Retinal pigment epithelial cell (primary cell): Measurements from ENCODE around the gene CUL4A.
"Not testable (repeated sequence)": the region's sequence is repeated elsewhere in the genome, so short reads cannot be mapped to it uniquely, and the experiment has no call there.

Source experiments
- DNase-seq: peaks from one replicate; pipeline ENCODE4 v3.0.0-alpha.2; 2010; ENCODE audit warnings: low read depth
- H3K4me3 ChIP-seq: 2 replicates; pipeline ENCODE4 v1.5.1; 2011; ENCODE audit warnings: mild to moderate bottlenecking, low read length, control low read depth, moderate library complexity
- TF ChIP-seq, protein P1 (sequence below): conservative IDR thresholded peaks from 2 replicates; pipeline ENCODE4 v1.5.1; 2011; ENCODE audit warnings: low read depth, low read length, control low read depth, inconsistent platforms

CUL4A gene

DNA sequence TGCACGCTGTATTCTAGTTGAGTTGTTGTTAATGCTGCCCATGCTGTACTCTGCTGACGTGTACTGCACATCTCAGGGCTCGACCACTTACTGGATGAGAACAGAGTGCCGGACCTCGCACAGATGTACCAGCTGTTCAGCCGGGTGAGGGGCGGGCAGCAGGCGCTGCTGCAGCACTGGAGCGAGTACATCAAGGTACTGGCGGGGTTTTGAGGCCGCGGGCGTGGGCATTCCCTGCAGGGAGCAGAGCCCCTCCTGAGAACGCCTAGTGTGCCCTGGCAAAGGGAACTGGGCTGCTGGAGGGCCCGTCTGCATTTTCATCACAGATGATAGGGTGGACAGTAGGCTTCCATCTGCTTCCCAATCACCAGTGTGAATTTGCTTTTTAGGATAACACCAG, 29.9 kb downstream of the CUL4A start:
- no peak overlapping the region for H3K4me3 ChIP-seq
- DNase-seq: no peak

DNA sequence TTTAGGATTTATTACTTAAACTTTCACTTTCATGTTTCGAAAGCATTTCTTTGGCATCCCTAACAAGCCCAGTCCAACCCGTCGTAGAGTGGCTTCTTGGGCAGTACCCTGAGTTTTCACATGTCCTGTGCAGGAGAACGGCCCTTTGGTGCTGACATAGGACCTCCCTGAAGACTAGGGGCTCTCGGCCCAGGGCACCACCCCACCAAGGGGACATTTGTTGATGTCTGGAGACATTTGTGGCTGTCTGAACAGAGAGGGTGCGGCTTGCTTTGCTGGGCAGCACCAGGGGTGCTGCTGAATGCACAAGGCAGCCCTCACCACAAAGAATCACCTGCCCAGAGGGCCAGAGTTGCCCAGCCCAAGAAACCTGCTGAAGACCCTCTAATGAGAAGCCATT, 30.6 kb downstream of the CUL4A start:
- TF ChIP-seq, protein P1, sequence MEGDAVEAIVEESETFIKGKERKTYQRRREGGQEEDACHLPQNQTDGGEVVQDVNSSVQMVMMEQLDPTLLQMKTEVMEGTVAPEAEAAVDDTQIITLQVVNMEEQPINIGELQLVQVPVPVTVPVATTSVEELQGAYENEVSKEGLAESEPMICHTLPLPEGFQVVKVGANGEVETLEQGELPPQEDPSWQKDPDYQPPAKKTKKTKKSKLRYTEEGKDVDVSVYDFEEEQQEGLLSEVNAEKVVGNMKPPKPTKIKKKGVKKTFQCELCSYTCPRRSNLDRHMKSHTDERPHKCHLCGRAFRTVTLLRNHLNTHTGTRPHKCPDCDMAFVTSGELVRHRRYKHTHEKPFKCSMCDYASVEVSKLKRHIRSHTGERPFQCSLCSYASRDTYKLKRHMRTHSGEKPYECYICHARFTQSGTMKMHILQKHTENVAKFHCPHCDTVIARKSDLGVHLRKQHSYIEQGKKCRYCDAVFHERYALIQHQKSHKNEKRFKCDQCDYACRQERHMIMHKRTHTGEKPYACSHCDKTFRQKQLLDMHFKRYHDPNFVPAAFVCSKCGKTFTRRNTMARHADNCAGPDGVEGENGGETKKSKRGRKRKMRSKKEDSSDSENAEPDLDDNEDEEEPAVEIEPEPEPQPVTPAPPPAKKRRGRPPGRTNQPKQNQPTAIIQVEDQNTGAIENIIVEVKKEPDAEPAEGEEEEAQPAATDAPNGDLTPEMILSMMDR: no peak
- DNase-seq: no peak
- H3K4me3 ChIP-seq: no peak overlapping the region

More for the DNA sequence above, 29.9 kb downstream of the CUL4A start:
- TF ChIP-seq, protein P1: no peak

DNA sequence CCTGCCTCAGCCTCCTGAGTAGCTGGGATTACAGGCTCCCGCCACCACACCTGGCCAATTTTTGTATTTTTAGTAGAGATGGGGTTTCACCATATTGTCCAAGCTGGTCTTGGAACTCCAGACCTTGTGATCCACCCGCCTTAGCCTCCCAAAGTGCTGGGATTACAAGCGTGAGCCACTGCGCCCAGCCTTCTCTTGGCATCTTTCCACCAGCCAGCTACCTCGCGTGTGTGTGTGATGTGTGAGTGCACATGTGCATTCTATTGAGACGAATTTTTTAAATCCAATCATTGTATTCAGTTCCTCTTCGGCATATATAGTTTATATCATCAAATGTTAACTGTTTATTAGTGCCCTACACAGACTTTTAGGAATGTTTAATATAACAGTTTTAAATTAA, 32.2 kb downstream of the CUL4A start:
- not testable (repeated sequence) for DNase-seq, H3K4me3 ChIP-seq

DNA sequence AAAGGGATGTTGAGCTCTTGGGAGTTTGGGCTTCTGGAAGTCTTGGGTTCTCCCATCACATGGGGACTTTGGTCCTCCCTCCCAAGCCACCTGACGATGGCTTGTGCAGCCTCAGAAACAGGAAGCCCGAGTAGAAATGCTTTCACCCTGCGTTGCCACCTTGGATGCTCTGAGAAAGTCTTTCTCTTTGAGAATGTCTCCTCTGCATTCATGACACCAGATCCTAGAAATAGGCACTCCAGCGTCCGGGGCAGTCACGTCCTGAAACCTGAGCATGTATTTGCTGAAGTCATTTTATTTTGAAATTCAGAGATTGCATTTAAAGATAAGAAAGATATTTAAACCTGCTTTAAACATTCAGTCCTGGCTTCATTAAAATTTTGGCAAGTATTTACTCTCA, 34.4 kb downstream of the CUL4A start:
- H3K4me3 ChIP-seq: no peak overlapping the region
- TF ChIP-seq, protein P1: no peak
- DNase-seq: no peak

DNA sequence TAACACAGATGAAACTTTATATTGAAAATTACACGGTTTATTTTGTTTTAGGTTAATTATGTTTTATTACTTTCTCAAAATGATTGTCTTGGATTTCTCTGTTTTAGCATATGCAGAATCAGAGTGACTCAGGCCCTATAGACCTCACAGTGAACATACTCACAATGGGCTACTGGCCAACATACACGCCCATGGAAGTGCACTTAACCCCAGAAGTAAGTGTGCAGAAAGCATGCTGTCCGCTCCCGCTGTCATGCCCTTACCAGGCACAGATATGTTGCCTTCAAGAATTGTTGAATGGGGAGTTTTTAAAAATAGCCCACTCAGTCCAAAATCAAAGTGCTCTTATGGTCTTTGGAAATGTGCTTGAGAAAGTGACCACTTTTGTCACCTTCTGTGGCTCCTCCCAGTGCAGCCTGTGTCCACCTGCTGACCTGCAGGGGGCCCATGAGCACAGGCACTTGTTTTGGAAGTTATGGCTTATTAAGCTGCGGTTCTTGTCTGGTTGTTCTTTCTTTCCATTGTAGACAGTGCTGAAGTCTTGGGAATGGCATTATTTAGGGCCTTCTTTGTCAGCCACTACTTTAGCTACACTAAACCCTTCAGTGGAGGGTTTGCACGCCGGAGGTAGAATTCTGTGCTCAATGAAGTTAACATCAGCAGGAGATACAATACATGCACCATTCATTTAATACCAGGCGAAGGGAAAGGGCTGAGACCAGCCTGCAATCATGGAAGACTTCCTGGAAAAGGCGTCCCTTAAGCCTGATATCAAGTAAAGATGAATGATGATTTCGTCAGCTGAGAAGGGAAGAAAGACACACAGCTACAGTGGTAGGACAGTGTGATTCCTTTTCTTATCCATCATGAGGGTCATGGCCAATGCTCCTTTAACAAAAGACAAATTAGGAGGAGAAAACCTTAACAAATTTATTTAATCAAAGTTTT, 36.7 kb downstream of the CUL4A start:
- TF ChIP-seq, protein P1: peak; percentile 56
- no peak for DNase-seq
- H3K4me3 ChIP-seq: no peak overlapping the region

DNA sequence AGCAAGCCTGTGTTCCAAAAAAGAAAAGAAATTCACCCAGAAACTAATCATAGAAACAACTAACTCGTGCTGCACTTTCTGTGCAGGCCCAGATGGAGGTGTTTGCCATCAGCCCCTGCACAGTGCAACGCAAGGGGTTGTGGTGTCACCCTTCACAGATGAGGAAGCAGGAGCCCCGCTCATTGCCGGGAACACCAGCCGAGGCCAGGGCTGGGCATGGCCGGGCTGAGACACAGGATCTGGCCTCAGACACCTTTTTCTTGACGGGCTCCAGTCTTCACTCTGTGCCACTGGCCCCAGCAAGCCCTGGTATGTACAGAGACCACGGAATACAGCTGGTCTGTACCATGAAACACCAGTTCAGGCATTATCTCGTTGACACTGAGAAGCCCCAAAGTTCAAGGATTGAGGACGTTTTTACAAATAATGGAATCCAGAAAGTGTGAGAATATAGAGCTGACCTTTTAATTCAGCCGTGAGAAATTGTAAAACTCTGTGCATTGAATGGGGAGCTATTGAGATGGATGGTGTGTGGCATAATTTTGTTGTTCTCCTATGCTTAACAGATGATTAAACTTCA, 43.2 kb downstream of the CUL4A start:
- DNase-seq: no peak
- H3K4me3 ChIP-seq: no peak overlapping the region
- TF ChIP-seq, protein P1: no peak

DNA sequence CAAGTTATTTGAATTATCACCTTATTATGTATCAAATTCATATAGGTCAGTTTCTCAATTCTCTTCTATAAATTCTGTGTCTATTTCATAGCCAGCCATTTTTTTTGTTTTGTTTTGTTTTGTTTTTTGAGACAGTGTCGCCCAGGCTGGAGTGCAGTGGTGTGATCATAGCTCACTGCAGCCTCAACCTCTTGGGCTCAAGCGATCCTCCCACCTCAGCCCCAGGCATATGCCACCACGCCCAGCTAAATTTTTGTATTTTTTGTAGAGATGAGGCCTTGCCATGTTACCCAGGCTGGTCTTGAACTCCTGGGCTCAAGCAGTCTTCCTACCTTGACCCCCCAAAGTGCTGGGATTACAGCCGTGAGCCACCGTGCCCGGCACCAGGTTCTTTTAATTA, 48.5 kb downstream of the CUL4A start:
- H3K4me3 ChIP-seq, DNase-seq: not testable (repeated sequence)

DNA sequence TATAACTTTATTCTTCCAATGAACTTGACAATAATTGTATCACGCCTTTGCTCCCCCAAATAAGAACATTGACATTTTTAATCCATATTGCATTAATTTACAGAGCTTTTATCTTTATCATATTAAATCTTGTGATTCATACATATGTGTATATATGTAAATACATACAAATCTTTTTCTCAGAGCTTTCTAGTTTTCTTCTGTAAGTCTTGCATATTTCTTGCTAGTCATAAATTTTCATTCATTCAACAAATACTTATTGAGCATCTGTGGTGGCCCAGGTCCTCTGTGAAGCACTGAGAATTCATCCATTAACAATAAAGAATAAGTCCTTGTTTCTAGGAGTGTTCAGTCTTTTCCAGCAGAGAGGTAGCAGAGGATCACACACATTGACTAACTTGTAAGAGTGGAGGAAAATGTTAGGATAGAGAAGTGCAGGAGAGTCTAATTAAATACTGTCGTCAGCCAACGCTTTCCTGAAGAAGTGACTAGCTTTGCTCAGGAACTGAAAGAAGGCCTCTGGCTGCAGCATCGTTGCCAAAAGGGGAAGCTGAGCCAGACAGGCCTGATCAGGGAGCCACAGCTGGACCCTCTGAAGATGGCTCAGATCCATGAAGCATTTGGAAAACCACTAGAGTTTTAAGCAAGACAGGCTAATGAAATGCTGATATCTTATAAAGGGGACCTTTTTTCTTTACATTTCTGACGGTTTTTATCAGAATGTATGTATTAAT, 49.1 kb downstream of the CUL4A start:
- no peak for DNase-seq
- H3K4me3 ChIP-seq: no peak overlapping the region
- TF ChIP-seq, protein P1: no peak
